ENCODE measurements around the gene ERICH4.
"Not testable (repeated sequence)": the region's sequence is repeated elsewhere in the genome, so short reads cannot be mapped to it uniquely, and the experiment has no call there.

The ERICH4 gene

GRCh38 chr19:41480336-41480735 is 37.4 kb downstream of the ERICH4 start:
- no peak for TF ChIP-seq CTCF (conservative IDR thresholded peaks at IDR 0.05; ENCODE audit: low read depth, low read length)
- no peak for DNase-seq (ENCODE audit: low read depth)
- no peak overlapping the region for H3K4me3 ChIP-seq (ENCODE audit: low read length)

- DNase-seq (ENCODE audit: low read depth), result no peak
- no peak overlapping the region for H3K4me3 ChIP-seq (ENCODE audit: low read length)
- TF ChIP-seq CTCF (conservative IDR thresholded peaks at IDR 0.05; ENCODE audit: low read depth, low read length), result no peak
Measured at GRCh38 chr19:41484822-41485221, 41.9 kb downstream of the ERICH4 start.

GRCh38 chr19:41486953-41487352 is 44.0 kb downstream of the ERICH4 start:
- DNase-seq (ENCODE audit: low read depth); H3K4me3 ChIP-seq (ENCODE audit: low read length): not testable (repeated sequence)

GRCh38 chr19:41492843-41493242 is 49.9 kb downstream of the ERICH4 start:
- H3K4me3 ChIP-seq (ENCODE audit: low read length), result no peak overlapping the region
- no peak for DNase-seq (ENCODE audit: low read depth)
- TF ChIP-seq CTCF (conservative IDR thresholded peaks at IDR 0.05; ENCODE audit: low read depth, low read length), result no peak

Data from retinal pigment epithelial cell (primary cell).